Right hindlimb (tissue), 1 donor: ENCODE data around the gene FOXM1.
"Not testable (repeated sequence)": the region's sequence is repeated elsewhere in the genome, so short reads cannot be mapped to it uniquely, and the experiment has no call there.

Experiments used
- DNase-seq: peaks from one replicate; pipeline ENCODE4 v3.0.0-alpha.2; 2018

Gene FOXM1

GRCh38 chr12:2884810-2885209 is 7.8 kb upstream of the FOXM1 start:
- no peak for DNase-seq

GRCh38 chr12:2879853-2880252 is 2.9 kb upstream of the FOXM1 start:
- no peak for DNase-seq

GRCh38 chr12:2877953-2878732 is 1.2 kb upstream of the FOXM1 start:
- no peak for DNase-seq

- DNase-seq: no peak
Measured at GRCh38 chr12:2876431-2877046, 435 bp downstream of the FOXM1 start.

DNA sequence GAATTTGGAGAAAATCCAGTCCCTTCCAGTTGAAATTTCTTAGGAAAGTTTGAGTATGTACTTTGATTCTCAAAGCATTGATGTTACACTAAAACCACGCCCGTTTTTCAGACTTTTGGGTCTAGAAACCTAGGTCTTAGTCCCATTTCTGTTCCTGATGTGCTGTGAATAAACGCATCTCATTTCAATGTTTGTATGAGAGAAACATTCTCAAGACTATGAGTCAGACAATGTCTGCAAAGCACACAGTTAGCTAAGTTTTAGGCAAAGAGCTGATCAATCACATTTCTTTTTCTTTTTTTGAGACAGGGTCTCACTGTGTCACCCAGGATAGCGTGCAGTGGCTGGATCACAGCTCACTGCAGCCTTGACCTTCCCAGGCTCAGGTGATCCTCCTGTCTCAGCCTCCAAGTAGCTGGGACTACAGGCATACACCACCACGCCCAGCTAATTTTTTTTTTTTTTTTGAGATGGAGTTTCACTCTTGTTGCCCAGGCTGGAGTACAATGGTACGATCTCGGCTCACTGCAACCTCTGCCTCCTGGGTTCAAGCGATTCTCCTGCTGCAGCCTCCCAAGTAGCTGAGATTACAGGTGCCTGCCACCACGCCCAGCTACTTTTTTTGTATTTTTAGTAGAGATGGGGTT is 7.9 kb downstream of the FOXM1 start:
- not testable (repeated sequence) for DNase-seq

DNA sequence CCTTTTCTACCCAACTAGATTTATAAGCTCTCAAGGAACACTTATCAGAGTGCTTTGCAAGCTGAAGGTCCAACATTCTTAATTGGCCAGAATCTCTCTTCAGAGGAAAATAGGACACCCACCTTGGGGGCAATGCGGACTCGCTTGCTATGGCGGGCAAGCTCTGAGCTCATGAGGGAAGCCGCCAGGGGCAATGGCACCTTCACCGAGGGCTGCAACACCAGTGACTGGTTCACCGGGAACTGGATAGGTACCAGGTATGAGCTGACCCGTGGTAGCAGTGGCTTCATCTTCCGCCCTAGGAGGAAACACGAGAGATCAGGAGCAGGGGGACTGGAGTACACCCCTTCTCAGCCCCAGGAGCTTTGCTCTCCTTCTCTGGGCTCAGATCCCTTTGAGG is 12.8 kb downstream of the FOXM1 start:
- no peak for DNase-seq

DNA sequence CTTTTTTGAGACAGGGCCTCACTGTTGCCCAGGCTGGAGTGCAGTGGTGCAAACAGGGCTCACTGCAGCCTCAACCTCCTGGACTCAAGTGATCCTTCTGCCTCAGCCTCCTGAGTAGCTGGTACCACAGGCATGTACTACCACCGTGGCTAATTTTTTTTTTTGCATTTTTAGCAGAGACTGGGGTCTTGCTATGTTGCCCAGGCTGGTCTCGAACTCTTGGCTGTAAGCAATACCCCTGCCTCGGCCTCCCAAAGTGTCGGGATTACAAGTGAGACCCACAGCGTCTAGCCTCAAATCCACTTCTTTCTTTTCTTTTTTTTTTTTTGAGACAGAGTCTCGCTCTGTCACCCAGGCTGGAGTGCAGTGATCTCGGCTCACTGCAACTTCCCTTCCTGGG is 13.6 kb downstream of the FOXM1 start:
- not testable (repeated sequence) for DNase-seq

DNA sequence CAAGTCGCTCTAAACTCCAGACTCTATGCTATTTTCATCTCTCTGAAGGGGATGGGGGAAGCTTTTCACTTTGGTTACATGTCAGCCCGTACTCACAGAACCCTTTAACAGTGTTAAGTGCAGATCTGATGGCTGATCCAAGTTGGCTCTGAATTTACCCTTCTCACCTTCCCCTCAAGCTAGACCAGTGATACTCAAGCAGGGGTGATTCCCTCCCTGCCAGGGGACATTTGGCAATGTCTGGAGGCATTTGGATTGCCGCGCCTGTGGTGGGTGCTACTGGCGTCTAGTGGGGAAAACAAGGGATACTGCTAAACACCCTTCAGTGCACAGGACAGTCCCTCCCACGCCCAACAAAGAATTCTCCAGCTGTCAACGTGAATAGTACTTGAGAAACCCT is 14.1 kb downstream of the FOXM1 start:
- no peak for DNase-seq

DNA sequence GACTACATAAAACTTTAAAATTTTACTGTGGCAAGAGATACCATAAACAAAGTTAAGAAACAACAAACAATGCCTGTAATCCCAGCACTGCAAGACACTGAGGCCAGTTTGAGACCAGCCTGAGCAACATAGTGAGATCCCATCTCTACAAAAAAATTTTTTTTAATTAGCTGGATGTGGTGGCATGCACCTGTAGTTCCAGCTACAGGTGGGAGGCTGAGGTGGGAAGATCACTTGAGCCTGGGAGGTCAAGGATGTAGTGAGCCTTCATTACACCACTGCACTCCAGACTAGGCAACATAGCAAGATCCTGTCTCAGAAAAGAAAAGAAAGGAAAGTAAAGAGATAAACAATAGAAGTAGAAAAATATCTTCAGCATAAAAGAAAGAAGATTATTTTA is 16.8 kb downstream of the FOXM1 start:
- DNase-seq: no peak

- no peak for DNase-seq
Measured at GRCh38 chr12:2858944-2859421, 18.0 kb downstream of the FOXM1 start.

DNA sequence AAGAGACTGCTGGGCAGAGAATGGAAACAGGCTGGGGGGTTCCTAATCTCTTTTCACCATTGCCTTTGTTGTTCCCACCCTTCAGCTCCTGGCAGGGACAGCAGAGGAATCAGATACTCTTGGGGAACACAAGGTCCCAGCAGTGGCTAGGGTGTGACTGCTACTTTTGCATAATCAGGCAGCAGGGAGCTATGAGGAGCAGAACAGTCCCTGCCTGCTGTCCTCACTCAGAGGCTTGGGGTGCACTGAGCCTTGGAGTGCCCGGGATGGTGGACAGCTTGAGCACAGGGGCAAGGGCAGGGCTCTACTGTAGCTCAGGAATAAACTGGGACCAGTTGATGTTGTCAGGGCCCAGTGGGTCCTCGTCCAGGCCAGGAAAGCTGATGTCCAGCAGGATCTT is 18.6 kb downstream of the FOXM1 start:
- DNase-seq: no peak

GRCh38 chr12:2857576-2857975 is 19.4 kb downstream of the FOXM1 start:
- DNase-seq: no peak

DNA sequence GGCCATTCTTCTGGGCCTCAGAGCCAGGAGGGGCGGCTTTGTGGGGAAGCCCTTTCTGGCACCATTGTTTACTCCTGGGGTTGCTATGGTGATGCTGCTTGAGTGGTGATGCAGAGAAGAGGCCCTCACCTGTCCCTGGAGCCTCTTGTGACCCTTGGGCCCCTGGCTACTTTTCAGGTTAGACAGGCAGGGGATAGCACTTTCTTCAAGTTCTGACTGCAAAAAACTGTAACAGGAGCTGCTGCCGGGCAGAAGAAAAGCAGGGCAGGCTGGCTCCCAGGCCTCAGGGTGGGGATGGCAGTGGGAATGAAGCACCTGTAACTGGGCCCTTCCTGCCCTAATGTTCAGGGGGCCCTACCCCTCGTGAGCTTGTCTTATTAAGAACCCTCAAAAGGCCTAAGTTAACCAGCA is 19.9 kb downstream of the FOXM1 start, which contains the start of gene TEX52:
TSS of gene TEX52 (minus strand) at position 19 of the 411 bp plus-strand sequence. CDS start at position 6, 13 bp downstream.
- DNase-seq: no peak

- no peak for DNase-seq
Measured at GRCh38 chr12:2856051-2856450, 20.9 kb downstream of the FOXM1 start.

DNA sequence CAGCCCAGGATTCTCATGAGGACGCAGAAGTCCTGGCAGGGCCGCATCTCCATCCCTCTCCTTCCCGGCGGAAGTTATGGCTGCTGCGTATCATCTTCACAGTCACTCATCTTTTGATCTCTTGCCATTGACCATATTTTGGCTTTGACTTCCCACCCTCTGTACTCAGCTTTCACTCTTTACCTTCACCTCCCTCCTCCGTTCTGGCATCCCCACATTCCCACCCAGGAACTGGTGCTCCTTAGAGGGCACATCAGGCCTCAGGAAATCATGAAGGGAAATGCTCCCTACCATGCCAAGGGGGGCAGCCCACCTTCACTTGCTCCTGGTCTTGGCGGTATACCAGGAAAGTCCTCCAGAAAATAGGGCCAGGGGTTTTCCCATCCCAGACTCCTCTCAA is 21.4 kb downstream of the FOXM1 start:
- no peak for DNase-seq

DNA sequence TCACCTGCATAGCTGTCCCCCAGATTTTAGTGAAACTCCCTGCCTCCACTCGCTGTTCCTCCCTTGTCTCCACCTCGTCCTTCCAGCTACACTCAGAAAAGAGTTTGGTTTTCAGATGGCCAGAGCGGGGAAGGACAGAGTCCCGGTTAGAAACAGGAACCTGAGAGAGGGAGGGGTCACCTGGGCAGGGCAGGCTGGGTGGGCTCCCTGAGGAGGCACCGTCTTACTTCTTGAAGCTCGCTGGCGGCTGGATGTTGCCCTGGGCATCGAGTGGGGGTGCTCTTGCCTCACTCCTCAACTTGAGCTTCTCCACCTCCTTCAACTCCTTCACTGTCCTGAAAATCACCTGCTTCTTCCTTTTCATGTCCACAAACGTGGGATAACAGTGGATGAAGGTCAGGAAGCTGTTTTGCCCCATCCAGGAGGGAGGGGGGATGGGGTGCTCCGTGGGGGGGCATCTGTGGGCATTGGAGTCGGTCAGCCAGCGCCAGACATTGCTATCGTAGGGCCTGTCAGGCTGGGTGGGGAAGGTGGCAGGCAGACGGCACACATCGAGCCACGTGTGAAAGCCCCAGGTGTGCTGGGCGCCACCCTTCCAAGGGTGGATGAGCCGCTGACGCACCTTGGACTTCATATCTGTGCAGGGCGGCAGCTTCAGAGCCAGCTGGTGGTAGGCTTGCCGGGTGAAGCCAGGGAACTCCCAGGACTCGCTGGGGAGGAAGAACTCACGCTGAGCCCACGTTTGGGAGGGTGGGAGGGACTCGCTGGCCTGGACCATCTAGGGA is 22.1 kb downstream of the FOXM1 start:
- DNase-seq: no peak

DNA sequence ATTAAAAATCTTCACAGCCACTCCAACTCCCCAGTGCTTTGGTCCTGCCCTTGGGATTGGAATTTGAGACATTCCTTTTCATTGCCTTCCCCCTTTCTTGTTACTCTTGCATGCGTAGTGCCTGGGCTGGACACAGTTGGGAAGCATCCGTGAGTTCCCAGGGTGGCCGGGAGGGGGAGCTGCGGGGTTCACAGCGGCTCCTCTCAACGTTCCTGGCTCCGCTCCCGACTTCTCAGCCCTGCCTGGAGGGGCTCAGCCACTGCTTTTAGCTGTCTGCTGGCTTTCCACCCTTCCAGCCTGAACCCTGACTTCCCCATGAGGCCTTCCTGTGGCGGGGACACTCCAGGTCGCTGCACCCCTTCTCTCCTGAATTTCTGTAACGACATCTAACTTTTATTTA is 23.3 kb downstream of the FOXM1 start:
- peak; percentile 88 for DNase-seq

- DNase-seq: no peak
Measured at GRCh38 chr12:2851931-2852330, 25.0 kb downstream of the FOXM1 start.

GRCh38 chr12:2845280-2845679 is 31.7 kb downstream of the FOXM1 start:
- DNase-seq: peak; percentile 58

GRCh38 chr12:2844786-2845185 is 32.2 kb downstream of the FOXM1 start:
- no peak for DNase-seq

GRCh38 chr12:2842948-2843347 is 34.0 kb downstream of the FOXM1 start:
- no peak for DNase-seq

DNA sequence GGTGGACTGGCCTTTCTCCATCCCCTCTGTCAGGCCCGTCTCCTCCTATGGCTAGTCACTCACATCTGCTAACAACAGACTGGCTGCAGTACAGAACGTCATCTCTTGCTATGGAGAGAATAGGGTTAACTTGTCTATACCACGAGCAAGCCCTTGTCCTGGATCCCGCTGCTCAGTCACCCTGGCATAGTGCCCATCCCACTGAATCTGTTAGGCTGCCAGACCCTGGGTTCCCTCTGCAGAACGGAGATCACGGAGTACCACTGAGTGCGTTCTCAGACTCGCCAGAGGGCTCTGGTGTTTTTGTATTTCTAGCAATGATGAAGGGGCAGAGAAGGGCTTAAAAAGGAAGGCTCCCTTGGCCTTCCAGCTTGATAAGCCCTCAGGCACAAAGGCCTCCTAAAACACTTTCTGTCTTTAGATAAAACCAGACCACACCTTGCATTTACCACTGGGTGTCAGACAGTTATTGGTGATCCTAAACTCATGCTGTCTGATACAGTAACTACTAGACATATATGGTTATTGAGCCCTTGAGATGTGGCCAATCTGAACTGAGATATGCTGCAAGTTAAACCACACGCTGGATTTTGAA is 35.8 kb downstream of the FOXM1 start:
- DNase-seq: no peak

DNA sequence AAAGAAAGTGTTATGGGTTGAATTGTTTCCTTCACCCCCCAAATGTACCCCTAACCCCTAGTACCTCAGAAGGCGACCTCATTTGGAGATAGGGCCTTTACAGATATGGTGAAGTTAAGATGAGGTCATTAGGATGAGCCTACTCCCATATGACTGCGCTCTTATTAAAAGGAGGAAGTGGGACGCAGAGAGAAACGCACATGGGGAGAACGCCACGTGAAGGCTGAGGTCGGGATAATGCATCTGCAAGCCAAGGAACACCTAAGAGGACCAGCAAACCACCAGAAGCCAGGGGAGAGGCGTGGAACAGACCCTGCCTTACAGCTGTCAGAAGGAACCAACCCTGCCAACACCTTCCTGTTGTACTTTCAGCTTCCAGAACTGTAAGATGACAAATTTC is 40.4 kb downstream of the FOXM1 start:
- no peak for DNase-seq
